Fibroblast of villous mesenchyme (primary cell): ENCODE measurements around the gene C16orf86. TPM values are rescaled to one million over a fixed set of nuclear protein-coding genes. Genes with fewer than 3 reads are reported as not detected.

Source experiments
- DNase-seq: peaks from one replicate; pipeline ENCODE4 v3.0.0-alpha.2; 2010; ENCODE audit warnings: low read depth
- H3K4me3 ChIP-seq: 2 replicates; pipeline ENCODE4 v1.5.1; 2011; ENCODE audit warnings: low read depth, mild to moderate bottlenecking, low read length
- total RNA-seq: library from RNA; depleted of rRNA; stranded (reverse); fragments of >200 nt; gene quantifications from 2 replicates; pipeline ENCODE4 v1.2.3, GENCODE V29; 2012
- TF ChIP-seq, protein P1 (sequence below): IDR thresholded peaks from 2 replicates; pipeline ENCODE4 v1.5.1; 2012; ENCODE audit warnings: low read depth, mild to moderate bottlenecking, low read length; ENCODE audit not compliant: insufficient read depth

C16orf86 gene
- total RNA-seq, 1 donor, result 1.3 TPM

DNA sequence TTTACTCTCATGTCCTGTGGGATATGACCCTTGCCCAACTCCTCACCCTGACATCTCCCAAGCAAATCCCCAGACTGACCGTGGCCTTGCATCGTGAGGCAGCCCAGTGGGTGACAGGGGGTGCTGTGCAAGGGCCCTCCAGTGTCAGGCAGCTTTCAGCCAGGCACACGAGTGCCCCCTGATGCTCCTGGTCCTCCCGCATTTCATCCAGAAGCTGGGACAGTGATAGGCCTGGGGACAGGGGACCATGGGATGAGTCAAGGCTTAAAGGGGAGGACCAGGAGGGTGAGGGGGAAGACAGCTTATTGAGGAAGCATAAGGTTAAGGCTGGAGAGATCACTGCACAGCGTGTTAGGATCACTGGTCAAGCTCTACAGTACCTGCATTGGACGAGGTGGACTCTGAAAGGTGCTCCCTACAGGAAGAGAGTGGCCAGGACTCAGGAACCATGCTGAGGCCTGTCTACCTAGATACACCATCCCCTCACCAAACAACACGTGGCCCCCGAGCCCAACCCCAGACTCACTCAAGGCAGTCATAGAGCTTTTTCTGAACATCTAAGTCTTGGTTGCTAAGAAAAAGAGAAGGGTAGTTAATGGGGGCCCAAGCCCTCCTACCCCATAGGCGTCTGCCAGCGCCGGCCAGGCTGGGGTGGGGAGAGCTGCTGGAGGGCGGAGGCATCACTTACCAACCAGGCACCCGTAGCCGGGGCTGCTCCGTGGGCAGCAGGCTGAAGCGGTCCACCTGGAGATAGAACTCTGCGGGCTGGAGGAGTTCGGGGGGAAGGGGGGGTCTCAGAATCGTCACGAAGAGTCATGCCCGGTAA is 7.6 kb upstream of the C16orf86 start:
- no peak for DNase-seq
- TF ChIP-seq, protein P1, sequence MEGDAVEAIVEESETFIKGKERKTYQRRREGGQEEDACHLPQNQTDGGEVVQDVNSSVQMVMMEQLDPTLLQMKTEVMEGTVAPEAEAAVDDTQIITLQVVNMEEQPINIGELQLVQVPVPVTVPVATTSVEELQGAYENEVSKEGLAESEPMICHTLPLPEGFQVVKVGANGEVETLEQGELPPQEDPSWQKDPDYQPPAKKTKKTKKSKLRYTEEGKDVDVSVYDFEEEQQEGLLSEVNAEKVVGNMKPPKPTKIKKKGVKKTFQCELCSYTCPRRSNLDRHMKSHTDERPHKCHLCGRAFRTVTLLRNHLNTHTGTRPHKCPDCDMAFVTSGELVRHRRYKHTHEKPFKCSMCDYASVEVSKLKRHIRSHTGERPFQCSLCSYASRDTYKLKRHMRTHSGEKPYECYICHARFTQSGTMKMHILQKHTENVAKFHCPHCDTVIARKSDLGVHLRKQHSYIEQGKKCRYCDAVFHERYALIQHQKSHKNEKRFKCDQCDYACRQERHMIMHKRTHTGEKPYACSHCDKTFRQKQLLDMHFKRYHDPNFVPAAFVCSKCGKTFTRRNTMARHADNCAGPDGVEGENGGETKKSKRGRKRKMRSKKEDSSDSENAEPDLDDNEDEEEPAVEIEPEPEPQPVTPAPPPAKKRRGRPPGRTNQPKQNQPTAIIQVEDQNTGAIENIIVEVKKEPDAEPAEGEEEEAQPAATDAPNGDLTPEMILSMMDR, result no peak
- peak overlapping the region; percentile 92 for H3K4me3 ChIP-seq

DNA sequence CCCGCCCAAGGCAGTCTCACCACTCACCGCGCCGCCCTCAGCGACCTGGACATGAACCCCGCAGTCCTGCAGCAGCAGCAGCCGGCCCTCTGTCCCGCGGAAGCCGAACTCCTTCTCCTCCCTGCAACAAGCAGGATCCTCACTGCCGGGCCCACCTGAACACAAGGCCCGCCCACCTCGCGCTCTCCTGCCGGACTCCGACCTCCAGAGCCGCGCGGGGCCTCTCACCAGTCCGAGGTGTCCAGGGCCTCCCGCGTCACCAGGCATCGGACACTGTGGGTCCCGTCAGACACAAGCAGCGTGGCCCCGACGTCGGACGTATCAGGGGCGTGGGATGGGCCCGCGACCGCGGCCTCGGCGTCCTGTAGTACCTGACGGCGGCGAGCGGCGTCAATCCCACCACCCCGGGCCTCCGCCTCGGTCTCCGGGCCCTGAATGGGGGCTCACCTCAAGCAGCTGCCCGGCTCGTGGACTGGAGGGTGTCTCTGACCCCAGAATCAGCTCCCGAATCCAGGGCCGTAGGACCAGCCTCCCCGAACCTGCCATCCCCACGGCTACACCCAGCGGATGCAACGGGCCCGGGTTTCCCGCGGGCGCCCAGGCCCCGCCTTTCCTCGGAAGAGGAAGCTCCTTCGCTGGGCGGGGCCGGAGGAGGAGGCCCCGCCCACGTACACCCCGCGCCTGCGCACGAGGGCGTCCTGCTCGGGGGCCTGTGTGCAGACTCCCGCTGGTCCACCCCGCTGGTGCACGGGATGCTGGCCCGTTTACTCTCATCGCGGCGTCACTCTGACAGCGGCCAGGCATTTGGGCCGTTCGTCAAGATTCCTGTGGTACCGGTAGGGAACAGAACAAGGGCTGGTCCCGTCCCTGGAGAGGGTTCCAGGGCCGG is 6.7 kb upstream of the C16orf86 start, which contains the start of gene ACD:
TSS of gene ACD (minus strand) at position 586 of the 889 bp plus-strand sequence. CDS start at position 546, 40 bp downstream.
- peak; percentile 90 for DNase-seq
- peak within 1 kb of the TSS; percentile 92 for H3K4me3 ChIP-seq
- TF ChIP-seq, protein P1, result no peak

DNA sequence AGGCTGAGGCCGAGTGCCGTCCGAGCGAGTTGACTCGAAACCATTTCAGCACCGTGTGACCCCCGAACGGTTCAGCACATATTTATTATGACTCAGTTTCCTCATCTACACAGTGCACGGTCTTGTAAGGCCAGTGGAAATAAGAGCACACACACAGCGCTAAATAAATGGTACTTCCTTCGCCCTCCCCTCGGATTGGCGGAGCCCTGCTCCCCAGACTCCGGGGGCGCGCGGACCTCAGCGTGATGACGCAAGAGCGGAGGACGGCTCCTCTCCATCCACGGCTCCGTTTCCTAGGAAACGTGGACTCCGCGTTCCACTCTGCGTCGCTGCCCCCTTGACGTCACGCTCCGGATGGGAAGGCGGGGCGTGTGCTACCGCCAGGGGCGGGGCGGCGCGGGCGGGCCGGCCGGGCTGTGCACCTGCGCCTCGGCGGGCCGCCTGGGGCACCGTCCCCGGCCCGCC is 6.0 kb upstream of the C16orf86 start, which contains the start of gene PARD6A:
TSS of gene PARD6A (plus strand) at position 397 of the 465 bp plus-strand sequence. CDS start 79 bp downstream, outside the sequence.
- DNase-seq, result peak; percentile 97
- H3K4me3 ChIP-seq, result peak within 1 kb of the TSS; percentile 92
- TF ChIP-seq, protein P1, result no peak

DNA sequence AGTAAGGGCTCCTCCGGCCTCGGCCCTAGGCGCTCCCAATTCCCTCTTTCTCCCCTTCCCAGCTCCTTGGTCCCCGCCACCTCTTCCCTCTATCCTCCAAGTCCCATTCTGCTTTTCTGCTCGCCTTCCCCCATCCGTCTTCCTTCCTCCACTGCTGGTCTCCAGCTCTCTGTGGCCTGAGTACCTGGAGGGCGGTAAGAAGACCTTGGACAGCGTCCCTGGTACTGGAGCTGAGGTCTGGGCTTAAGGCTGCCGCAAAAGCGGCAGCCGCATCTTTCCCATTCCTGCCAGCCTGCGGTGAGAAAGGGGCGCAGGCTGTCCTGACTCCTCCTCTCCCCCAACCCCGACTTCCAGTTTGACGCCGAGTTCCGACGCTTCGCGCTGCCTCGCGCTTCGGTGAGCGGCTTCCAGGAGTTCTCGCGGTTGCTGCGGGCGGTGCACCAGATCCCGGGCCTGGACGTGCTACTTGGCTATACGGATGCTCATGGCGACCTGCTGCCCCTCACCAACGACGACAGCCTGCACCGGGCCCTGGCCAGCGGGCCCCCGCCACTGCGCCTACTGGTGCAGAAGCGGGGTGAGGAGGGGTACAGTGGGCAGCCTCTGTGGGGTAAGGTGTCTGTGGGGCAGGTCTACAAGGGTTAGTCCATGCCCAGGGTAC is 5.4 kb upstream of the C16orf86 start:
- TF ChIP-seq, protein P1, result no peak
- H3K4me3 ChIP-seq, result peak overlapping the region; percentile 49
- DNase-seq, result peak; percentile 38

DNA sequence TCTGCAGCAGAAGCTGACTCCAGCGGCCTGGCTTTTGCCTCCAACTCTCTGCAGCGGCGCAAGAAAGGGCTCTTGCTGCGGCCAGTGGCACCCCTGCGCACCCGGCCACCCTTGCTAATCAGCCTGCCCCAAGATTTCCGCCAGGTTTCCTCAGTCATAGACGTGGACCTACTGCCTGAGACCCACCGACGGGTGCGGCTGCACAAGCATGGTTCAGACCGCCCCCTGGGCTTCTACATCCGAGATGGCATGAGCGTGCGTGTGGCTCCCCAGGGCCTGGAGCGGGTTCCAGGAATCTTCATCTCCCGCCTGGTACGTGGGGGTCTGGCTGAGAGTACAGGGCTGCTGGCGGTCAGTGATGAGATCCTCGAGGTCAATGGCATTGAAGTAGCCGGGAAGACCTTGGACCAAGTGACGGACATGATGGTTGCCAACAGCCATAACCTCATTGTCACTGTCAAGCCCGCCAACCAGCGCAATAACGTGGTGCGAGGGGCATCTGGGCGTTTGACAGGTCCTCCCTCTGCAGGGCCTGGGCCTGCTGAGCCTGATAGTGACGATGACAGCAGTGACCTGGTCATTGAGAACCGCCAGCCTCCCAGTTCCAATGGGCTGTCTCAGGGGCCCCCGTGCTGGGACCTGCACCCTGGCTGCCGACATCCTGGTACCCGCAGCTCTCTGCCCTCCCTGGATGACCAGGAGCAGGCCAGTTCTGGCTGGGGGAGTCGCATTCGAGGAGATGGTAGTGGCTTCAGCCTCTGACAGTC is 4.5 kb upstream of the C16orf86 start:
- no peak overlapping the region for H3K4me3 ChIP-seq
- DNase-seq, result no peak
- TF ChIP-seq, protein P1, result no peak

DNA sequence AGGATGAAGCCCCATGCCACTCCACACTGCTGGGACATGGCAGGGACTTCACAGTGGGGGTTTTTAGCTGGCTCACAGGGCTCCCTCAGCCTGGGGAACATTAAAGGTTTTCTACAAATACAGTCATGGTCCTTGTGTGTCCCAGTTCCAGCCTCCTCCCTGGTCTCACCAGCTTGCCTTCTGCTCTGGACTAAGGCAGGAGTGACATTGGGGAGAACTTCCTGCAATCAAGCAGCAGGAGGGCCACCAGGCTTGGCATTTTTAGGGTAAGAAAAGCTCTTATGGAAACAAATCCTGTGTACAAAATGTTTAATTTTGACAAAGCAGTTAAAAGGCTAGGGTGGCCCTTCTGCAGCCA is 4.0 kb upstream of the C16orf86 start:
- no peak for DNase-seq
- TF ChIP-seq, protein P1, result no peak
- H3K4me3 ChIP-seq, result no peak overlapping the region
